ENCODE results near the gene ARID4B.

Gene ARID4B

GRCh38 chr1:235181561-235182245 is 146.3 kb downstream of the ARID4B start:
- TF ChIP-seq CTCF (conservative IDR thresholded peaks at IDR 0.05; ENCODE audit: low read depth, low read length): no peak
- DNase-seq (ENCODE audit: low read depth): no peak
- no peak overlapping the region for H3K4me3 ChIP-seq (ENCODE audit: low read depth, low read length)

GRCh38 chr1:235180916-235181460 is 147.0 kb downstream of the ARID4B start:
- DNase-seq (ENCODE audit: low read depth): no peak
- no peak for TF ChIP-seq CTCF (conservative IDR thresholded peaks at IDR 0.05; ENCODE audit: low read depth, low read length)
- H3K4me3 ChIP-seq (ENCODE audit: low read depth, low read length): no peak overlapping the region

GRCh38 chr1:235176486-235176885 is 151.5 kb downstream of the ARID4B start:
- H3K4me3 ChIP-seq (ENCODE audit: low read depth, low read length): no peak overlapping the region
- TF ChIP-seq CTCF (conservative IDR thresholded peaks at IDR 0.05; ENCODE audit: low read depth, low read length): no peak
- no peak for DNase-seq (ENCODE audit: low read depth)

GRCh38 chr1:235169986-235170385 is 158.0 kb downstream of the ARID4B start:
- H3K4me3 ChIP-seq (ENCODE audit: low read depth, low read length): no peak overlapping the region

GRCh38 chr1:235168375-235168774 is 159.6 kb downstream of the ARID4B start:
- DNase-seq (ENCODE audit: low read depth): no peak
- TF ChIP-seq CTCF (conservative IDR thresholded peaks at IDR 0.05; ENCODE audit: low read depth, low read length): no peak
- no peak overlapping the region for H3K4me3 ChIP-seq (ENCODE audit: low read depth, low read length)

More at GRCh38 chr1:235169986-235170385, 158.0 kb downstream of the ARID4B start:
- TF ChIP-seq CTCF (conservative IDR thresholded peaks at IDR 0.05; ENCODE audit: low read depth, low read length): no peak
- no peak for DNase-seq (ENCODE audit: low read depth)

- DNase-seq (ENCODE audit: low read depth): no peak
- H3K4me3 ChIP-seq (ENCODE audit: low read depth, low read length): peak overlapping the region; percentile 96
- no peak for TF ChIP-seq CTCF (conservative IDR thresholded peaks at IDR 0.05; ENCODE audit: low read depth, low read length)
Measured at GRCh38 chr1:235161685-235162327, 166.2 kb downstream of the ARID4B start.
